ENCODE results near the gene PCIF1.
"Not testable (repeated sequence)": the region's sequence is repeated elsewhere in the genome, so short reads cannot be mapped to it uniquely, and the experiment has no call there.

Gene PCIF1

GRCh38 chr20:45948742-45949541 lies 14.5 kb downstream of the PCIF1 start:
- DNase-seq, result no peak

GRCh38 chr20:45949542-45950329 lies 15.3 kb downstream of the PCIF1 start:
- DNase-seq, result no peak

- DNase-seq, result no peak
These were observed 15.8 kb downstream of the PCIF1 start for GRCh38 chr20:45950330-45950646.

- DNase-seq, result no peak
These were observed 17.7 kb downstream of the PCIF1 start for GRCh38 chr20:45951925-45952834.

- no peak for DNase-seq
These were observed 18.4 kb downstream of the PCIF1 start for GRCh38 chr20:45952861-45953260.

GRCh38 chr20:45953672-45954071 lies 19.2 kb downstream of the PCIF1 start:
- no peak for DNase-seq

- not testable (repeated sequence) for DNase-seq
These were observed 21.8 kb downstream of the PCIF1 start for GRCh38 chr20:45956326-45956725.

GRCh38 chr20:45957021-45957941 lies 22.8 kb downstream of the PCIF1 start:
- DNase-seq, result no peak

GRCh38 chr20:45958593-45958992 lies 24.1 kb downstream of the PCIF1 start:
- no peak for DNase-seq

GRCh38 chr20:45959126-45959525 lies 24.6 kb downstream of the PCIF1 start:
- DNase-seq, result no peak

GRCh38 chr20:45959956-45960630 lies 25.6 kb downstream of the PCIF1 start:
- no peak for DNase-seq

GRCh38 chr20:45962031-45962755 lies 27.7 kb downstream of the PCIF1 start:
- DNase-seq, result no peak

GRCh38 chr20:45963059-45964005 lies 28.8 kb downstream of the PCIF1 start:
- DNase-seq, result peak; percentile 38

GRCh38 chr20:45964006-45964400 lies 29.5 kb downstream of the PCIF1 start:
- DNase-seq, result no peak

GRCh38 chr20:45965169-45966002 lies 30.9 kb downstream of the PCIF1 start:
- DNase-seq, result no peak

GRCh38 chr20:45967551-45968080 lies 33.1 kb downstream of the PCIF1 start:
- DNase-seq, result no peak

GRCh38 chr20:45968081-45968671 lies 33.7 kb downstream of the PCIF1 start:
- DNase-seq, result no peak

Data from NCI-H2227 treated with DMSO at 0.1 percent for 48 hours (cell line).